ENCODE results near the gene ERCC8.
A peak's percentile ranks its signal among the peaks of the same experiment; 100 is the strongest.
"Not testable (repeated sequence)": the region's sequence is repeated elsewhere in the genome, so short reads cannot be mapped to it uniquely, and the experiment has no call there.

Gene ERCC8

GRCh38 chr5:60903356-60903755 is 41.5 kb downstream of the ERCC8 start:
- no peak for DNase-seq

- no peak for DNase-seq
Measured at GRCh38 chr5:60896991-60897390, 47.9 kb downstream of the ERCC8 start.

- DNase-seq: no peak
Measured at GRCh38 chr5:60893521-60893920, 51.3 kb downstream of the ERCC8 start.

GRCh38 chr5:60891667-60892066 is 53.2 kb downstream of the ERCC8 start:
- no peak for DNase-seq

GRCh38 chr5:60888359-60889061 is 56.4 kb downstream of the ERCC8 start:
- DNase-seq: no peak

GRCh38 chr5:60887746-60888145 is 57.1 kb downstream of the ERCC8 start:
- no peak for DNase-seq

GRCh38 chr5:60887096-60887495 is 57.8 kb downstream of the ERCC8 start:
- DNase-seq: no peak

- no peak for DNase-seq
Measured at GRCh38 chr5:60886158-60886557, 58.7 kb downstream of the ERCC8 start.

GRCh38 chr5:60883229-60883628 is 61.6 kb downstream of the ERCC8 start:
- no peak for DNase-seq

GRCh38 chr5:60872892-60873291 is 72.0 kb downstream of the ERCC8 start:
- no peak for DNase-seq

- DNase-seq: no peak
Measured at GRCh38 chr5:60870857-60871256, 74.0 kb downstream of the ERCC8 start.

- DNase-seq: not testable (repeated sequence)
Measured at GRCh38 chr5:60860572-60860971, 84.3 kb downstream of the ERCC8 start.

- no peak for DNase-seq
Measured at GRCh38 chr5:60856066-60856465, 88.8 kb downstream of the ERCC8 start.

GRCh38 chr5:60852940-60853339 is 91.9 kb downstream of the ERCC8 start:
- DNase-seq: no peak

- DNase-seq: no peak
Measured at GRCh38 chr5:60852317-60852716, 92.6 kb downstream of the ERCC8 start.

- DNase-seq: no peak
Measured at GRCh38 chr5:60851626-60852025, 93.2 kb downstream of the ERCC8 start.

GRCh38 chr5:60846298-60846697 is 98.6 kb downstream of the ERCC8 start:
- no peak for DNase-seq

GRCh38 chr5:60843936-60844905 is 100.6 kb downstream of the ERCC8 start, which contains the start of gene ELOVL7:
Gene ELOVL7, minus strand, starts transcription at chr5:60844269. Its CDS starts 56,872 bp downstream, at chr5:60787397.
- DNase-seq: peak; percentile 38

- no peak for DNase-seq
Measured at GRCh38 chr5:60843386-60843935, 101.4 kb downstream of the ERCC8 start.

- DNase-seq: no peak
Measured at GRCh38 chr5:60842871-60843385, 101.9 kb downstream of the ERCC8 start.

- no peak for DNase-seq
Measured at GRCh38 chr5:60841361-60841760, 103.5 kb downstream of the ERCC8 start.

GRCh38 chr5:60836131-60836530 is 108.7 kb downstream of the ERCC8 start:
- DNase-seq: no peak

- DNase-seq: no peak
Measured at GRCh38 chr5:60835554-60835953, 109.3 kb downstream of the ERCC8 start.
